ENCODE measurements around the gene GRK6.
A peak's percentile ranks its signal among the peaks of the same experiment; 100 is the strongest.

GRK6 gene

GRCh38 chr5:177440990-177441780, 14.7 kb downstream of the GRK6 start:
- DNase-seq, result no peak

- no peak for DNase-seq
Measured at GRCh38 chr5:177442066-177442826, 15.8 kb downstream of the GRK6 start.

- no peak for DNase-seq
Measured at GRCh38 chr5:177443144-177443983, 16.9 kb downstream of the GRK6 start.

GRCh38 chr5:177444106-177445051, 17.9 kb downstream of the GRK6 start:
- DNase-seq, result no peak

GRCh38 chr5:177445052-177445916, 18.8 kb downstream of the GRK6 start:
- peak; percentile 39 for DNase-seq

- DNase-seq, result no peak
Measured at GRCh38 chr5:177445917-177446199, 19.4 kb downstream of the GRK6 start.

GRCh38 chr5:177446200-177447065, 20.0 kb downstream of the GRK6 start, which contains the start of gene PRR7:
Gene PRR7, plus strand, starts transcription at chr5:177446814. Its CDS starts 8,254 bp downstream, at chr5:177455068.
- peak; percentile 82 for DNase-seq

GRCh38 chr5:177447066-177447610, 20.7 kb downstream of the GRK6 start:
- DNase-seq, result peak; percentile 77

GRCh38 chr5:177447611-177448243, 21.3 kb downstream of the GRK6 start:
- DNase-seq, result peak; percentile 33

- DNase-seq, result no peak
Measured at GRCh38 chr5:177448244-177448950, 21.9 kb downstream of the GRK6 start.

- no peak for DNase-seq
Measured at GRCh38 chr5:177449140-177450061, 22.9 kb downstream of the GRK6 start.

GRCh38 chr5:177450667-177451424, 24.4 kb downstream of the GRK6 start:
- DNase-seq, result no peak

- DNase-seq, result no peak
Measured at GRCh38 chr5:177452688-177453638, 26.5 kb downstream of the GRK6 start.

- DNase-seq, result no peak
Measured at GRCh38 chr5:177453852-177454396, 27.4 kb downstream of the GRK6 start.

GRCh38 chr5:177454397-177455035, 28.0 kb downstream of the GRK6 start:
- peak; percentile 95 for DNase-seq

All from CD4-positive, alpha-beta T cell treated with Interleukin-17A for 4 hours (primary cell).